Sigmoid colon (tissue), 7 donors: ENCODE results near the gene NXN. TPM values are rescaled to one million over a fixed set of nuclear protein-coding genes. Genes with fewer than 3 reads are reported as not detected.

Experiments used
- DNase-seq: peaks from one replicate; pipeline ENCODE4 v3.0.0-alpha.2; 2019
- H3K27ac ChIP-seq, 4 donors: fragments of 200-600 bp; sonication (generic); one replicate each; pipeline ENCODE4 v1.5.1; 2016 to 2019; ENCODE audit warnings: mild to moderate bottlenecking in 1 of 4
- H3K27me3 ChIP-seq, 3 donors: fragments of 200-600 bp; sonication (generic); one replicate each; pipeline ENCODE4 v1.5.1; 2019; ENCODE audit warnings: mild to moderate bottlenecking in 1 of 3
- H3K36me3 ChIP-seq, 4 donors: fragments of 200-600 bp; sonication (generic); one replicate each; pipeline ENCODE4 v1.5.1; 2016 to 2019
- H3K4me1 ChIP-seq, 4 donors: fragments of 200-600 bp; sonication (generic); one replicate each; pipeline ENCODE4 v1.5.1; 2017 to 2019
- H3K4me3 ChIP-seq, 4 donors: fragments of 200-600 bp; sonication (generic); one replicate each; pipeline ENCODE4 v1.5.1; 2017 to 2019; ENCODE audit warnings: mild to moderate bottlenecking in 2 of 4, moderate library complexity in 1 of 4
- H3K9me3 ChIP-seq, 4 donors: fragments of 200-600 bp in 3 of 4; sonication (generic) in 3 of 4; one replicate each; pipeline versions ENCODE4 v1.5.1 to v1.6.1; 2013 to 2019
- CTCF ChIP-seq, 4 experiments: fragments of 450-650 bp in 3 of 4; fragments of 200-600 bp in 1 of 4; IDR thresholded peaks; one replicate each; pipeline ENCODE4 v1.5.1; 2016 to 2019; ENCODE audit warnings: antibody characterized with exemption in 4 of 4, mild to moderate bottlenecking in 3 of 4, moderate library complexity in 2 of 4
- EP300 ChIP-seq, 4 donors: sonication (generic); formaldehyde crosslinking; IDR thresholded peaks; one replicate each; pipeline ENCODE4 v1.6.1; 2017; ENCODE audit warnings: antibody characterized with exemption in 4 of 4
- POLR2A ChIP-seq, 2 donors: fragments of 450-650 bp; IDR thresholded peaks; one replicate each; pipeline ENCODE4 v1.6.1; 2016; ENCODE audit warnings: antibody characterized with exemption in 2 of 2, mild to moderate bottlenecking in 2 of 2, moderate library complexity in 2 of 2
- POLR2AphosphoS5 ChIP-seq, 4 donors: sonication (generic); formaldehyde crosslinking; IDR thresholded peaks; one replicate each; pipeline ENCODE4 v1.6.1; 2017; ENCODE audit warnings: antibody characterized with exemption in 4 of 4
- WGBS, 2 donors: extraction: QIAGEN DNeasy Blood & Tissue Kit; methylation state at CpG; one replicate each; pipeline ENCODE4 v1.1.7; 2013; 5-methylcytosine and 5-hydroxymethylcytosine counted together
- intact Hi-C: fragments of 100-400 bp; cut with DNase I; formaldehyde crosslinking; loops from one replicate; pipeline ENCODE4 v1.15.1; 2023
- polyA plus RNA-seq, 3 donors: library from polyadenylated mRNA; stranded (reverse); fragments of 200-250 nt; gene quantifications; one replicate each; pipeline ENCODE4 v1.2.3, GENCODE V29; 2013
- total RNA-seq, 4 donors: library from RNA; depleted of rRNA; stranded (reverse); fragments of >200 nt; gene quantifications; one replicate each; pipeline ENCODE4 v1.1.0, GENCODE V29; 2016
- donor health status: healthy with polysubstance abuse.
- donor health status: Bipolar disorder and iron deficiency.
- donor health status: healthy.

NXN gene
- total and polyA plus RNA-seq, 7 donors = 1.4 to 75.9 (median 50.4) TPM

DNA sequence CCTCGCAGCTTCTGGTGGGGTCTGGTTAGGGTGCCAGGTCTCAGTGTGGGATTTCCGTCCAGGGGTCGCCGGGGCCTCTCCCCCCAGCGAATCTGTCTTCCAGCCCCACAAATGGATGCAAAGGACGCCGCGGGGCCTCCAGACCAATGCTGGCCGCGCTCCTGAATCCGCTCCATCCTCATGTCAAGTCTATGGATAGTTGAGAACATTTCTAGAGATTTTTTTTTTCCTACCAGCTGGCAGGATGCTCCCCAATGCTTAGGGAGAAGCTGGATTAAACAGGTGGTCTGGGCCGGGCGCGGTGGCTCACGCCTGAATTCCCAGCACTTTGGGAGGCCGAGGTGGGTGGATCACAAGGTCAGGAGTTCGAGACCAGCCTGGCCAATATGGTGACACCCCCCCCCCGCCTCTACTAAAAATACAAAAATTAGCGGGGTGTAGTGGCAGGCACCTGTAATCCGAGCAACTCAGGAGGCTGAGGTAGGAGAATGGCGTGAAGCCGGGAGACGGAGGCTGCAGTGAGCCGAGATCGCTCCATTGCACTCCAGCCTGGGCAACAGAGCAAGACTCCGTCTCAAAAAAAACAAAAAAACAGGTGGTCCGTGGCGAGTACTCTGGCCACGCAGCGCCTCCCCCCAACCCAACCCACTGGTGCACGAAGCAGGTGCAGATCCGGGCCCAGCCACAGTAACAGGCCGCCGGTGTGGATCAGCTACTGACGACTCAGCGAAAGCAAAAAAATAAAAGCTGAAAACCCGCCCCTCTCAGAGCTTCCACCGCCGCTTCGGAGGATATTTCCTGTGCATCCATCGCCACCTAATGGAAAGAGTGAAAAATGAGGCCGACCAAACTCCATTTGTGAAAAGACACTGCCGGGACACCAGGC lies 1.1 kb upstream of the NXN start:
- DNase-seq = peak; percentile 93
- intact Hi-C loops = loop anchor here (1.0 to 5.0 kb wide), 2 partner anchors 185 to 568 kb away; a partner anchor contains a TSS
- Histone ChIP-seq H3K4me3 (peak overlapping the region; percentile 36 to 74 (median 70)), H3K9me3 (no peaks in the 10 kb centered on the region), H3K27ac (peak overlapping the region; percentile 88 to 93 (median 90)), H3K36me3 (no peaks in the 10 kb centered on the region), H3K4me1 (peaks cover 0 to 38% (median 32%) of the 10 kb centered on the region in 4 donors), H3K27me3 (no peaks in the 10 kb centered on the region)
- 22 to 26% methylated on average over 43 of the region's 43 CpGs for WGBS, 2 donors
- TF ChIP-seq POLR2AphosphoS5 (IDR thresholded peaks at IDR 0.05) = peak in 3 of 4 donors; percentile 34 to 36 (median 35)
- peak in 3 of 4 experiments; percentile 69 to 74 (median 73) for TF ChIP-seq CTCF (IDR thresholded peaks at IDR 0.05)
- no peak for TF ChIP-seq EP300 (IDR thresholded peaks at IDR 0.05)

GRCh38 chr17:979212-979538 lies 401 bp downstream of the NXN start:
- WGBS, 2 donors = 1 to 2% methylated on average over 38 to 42 of the region's 42 CpGs
- Histone ChIP-seq H3K4me1 (peaks cover 0 to 52% (median 41%) of the 10 kb centered on the region in 4 donors), H3K27ac (peak overlapping the region; percentile 88 to 93 (median 90)), H3K36me3 (no peaks in the 10 kb centered on the region), H3K9me3 (no peaks in the 10 kb centered on the region), H3K27me3 (no peaks in the 10 kb centered on the region), H3K4me3 (peak overlapping the region; percentile 69 to 92 (median 72))
- DNase-seq = peak; percentile 84
- no peak for TF ChIP-seq POLR2A (IDR thresholded peaks at IDR 0.05)
- no peak for TF ChIP-seq EP300 (IDR thresholded peaks at IDR 0.05)
- no peak for TF ChIP-seq POLR2AphosphoS5 (IDR thresholded peaks at IDR 0.05)
- TF ChIP-seq CTCF (IDR thresholded peaks at IDR 0.05) = no peak
- intact Hi-C loops = no loop called here

DNA sequence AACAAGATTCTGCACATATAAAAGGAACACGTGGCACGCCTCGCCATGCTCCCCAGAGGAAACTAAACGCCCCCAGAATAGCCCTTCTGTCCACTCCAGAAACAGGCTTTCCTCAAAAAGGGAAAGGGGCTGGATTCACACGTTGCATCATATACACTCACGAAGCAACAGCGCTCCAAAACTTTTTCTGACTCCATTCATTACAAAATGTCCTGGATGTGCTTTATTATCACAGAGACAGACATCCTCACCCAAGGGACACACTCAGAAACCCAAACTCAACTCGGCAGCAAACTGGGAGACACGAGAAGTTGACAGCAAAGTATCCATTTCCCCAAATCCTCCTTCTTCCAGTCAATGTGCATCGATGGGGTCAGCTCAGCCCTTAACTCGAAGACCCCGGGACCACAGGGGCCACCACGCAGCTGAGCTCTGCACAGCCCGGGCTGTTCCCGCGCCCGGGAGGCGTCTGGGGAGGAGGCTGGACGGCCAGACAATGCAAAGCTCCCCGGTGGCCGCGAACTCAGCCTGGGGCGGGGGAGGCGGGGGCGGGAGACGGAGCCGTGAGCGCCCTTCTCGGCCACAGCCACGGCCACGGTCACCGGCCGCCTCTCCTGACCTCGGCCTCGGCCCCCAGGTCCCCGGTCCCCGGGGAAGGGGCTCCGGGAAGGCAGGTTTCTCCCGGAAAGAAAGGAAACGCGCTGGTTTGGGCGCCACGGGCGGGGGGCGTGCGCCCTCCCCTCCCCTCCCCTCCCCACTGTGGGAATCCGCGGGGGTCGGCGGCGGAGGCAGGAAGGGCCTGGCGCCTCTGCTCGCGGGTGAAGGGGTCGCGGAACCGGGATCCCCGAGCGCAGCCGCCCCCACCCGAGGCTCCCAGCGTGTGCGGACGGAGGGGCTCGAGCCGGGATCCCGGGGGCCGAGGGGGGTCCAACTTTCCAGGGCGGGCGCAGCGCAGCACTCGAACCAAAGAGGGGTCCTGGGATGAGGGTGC lies 1.2 kb downstream of the NXN start:
- H3K27me3 ChIP-seq = no peaks in the 10 kb centered on the region
- DNase-seq = peak; percentile 72
- intact Hi-C loops = no loop called here
- peak overlapping the region; percentile 88 to 93 (median 90) for H3K27ac ChIP-seq
- H3K9me3 ChIP-seq = no peaks in the 10 kb centered on the region
- no peak for TF ChIP-seq CTCF (IDR thresholded peaks at IDR 0.05)
- peak in 1 of 2 donors; percentile 13 for TF ChIP-seq POLR2A (IDR thresholded peaks at IDR 0.05)
- peak; percentile 38 to 68 (median 61) for TF ChIP-seq POLR2AphosphoS5 (IDR thresholded peaks at IDR 0.05)
- no peak for TF ChIP-seq EP300 (IDR thresholded peaks at IDR 0.05)
- H3K4me1 ChIP-seq = peaks cover 0 to 52% (median 41%) of the 10 kb centered on the region in 4 donors
- peak overlapping the region; percentile 69 to 92 (median 72) for H3K4me3 ChIP-seq
- WGBS, 2 donors = 3 to 4% methylated on average over 72 of the region's 72 CpGs
- no peaks in the 10 kb centered on the region for H3K36me3 ChIP-seq

DNA sequence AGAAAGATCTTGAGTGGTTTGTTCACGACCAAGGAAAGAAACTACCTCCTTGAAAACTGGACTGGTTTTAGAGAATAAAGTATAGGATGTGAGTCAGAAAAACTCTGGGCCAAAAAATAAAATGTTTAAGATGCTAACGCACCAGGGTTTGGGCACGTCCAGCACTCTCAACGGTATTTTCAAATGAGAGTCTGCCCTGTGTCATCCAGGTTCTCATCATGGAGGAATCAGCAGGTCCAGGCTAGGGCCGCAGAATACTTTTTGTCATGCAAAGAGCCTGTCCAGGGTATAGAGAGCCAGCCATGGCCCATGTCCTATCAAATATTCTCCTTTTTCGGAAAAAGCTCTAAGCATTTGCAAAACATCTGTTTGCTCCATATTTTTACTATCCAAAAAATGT lies 2.4 kb downstream of the NXN start:
- Histone ChIP-seq H3K9me3 (no peaks in the 10 kb centered on the region), H3K4me3 (peak overlapping the region; percentile 69 to 92 (median 72)), H3K4me1 (peaks cover 0 to 52% (median 44%) of the 10 kb centered on the region in 4 donors), H3K27ac (peak overlapping the region; percentile 88 to 93 (median 90)), H3K27me3 (no peaks in the 10 kb centered on the region), H3K36me3 (no peaks in the 10 kb centered on the region)
- intact Hi-C loops = no loop called here
- no peak for DNase-seq
- TF ChIP-seq CTCF (IDR thresholded peaks at IDR 0.05) = no peak
- TF ChIP-seq POLR2AphosphoS5 (IDR thresholded peaks at IDR 0.05) = peak in 2 of 4 donors; percentile 13 to 37
- WGBS, 2 donors = 80 to 81% methylated on average over 6 of the region's 6 CpGs
